Lung (tissue), 12 donors: ENCODE results near the gene IGF2BP1. TPM values are rescaled to one million over a fixed set of nuclear protein-coding genes. Genes with fewer than 3 reads are reported as not detected.

Experiments used
- ATAC-seq: fragments of 200-7000 bp; cut with Tn5 transposase; one replicate; pipeline ENCODE4 v1.9.1; 2020; ENCODE audit warnings: moderate number of reproducible peaks; ENCODE audit not compliant: insufficient read depth, low FRiP score
- DNase-seq, 3 donors: peaks; one replicate each; pipeline ENCODE4 v3.0.0-alpha.2; 2013 to 2017
- H3K27ac ChIP-seq, 2 donors: one replicate each; pipeline ENCODE4 v1.5.1; 2013; ENCODE audit warnings: mild to moderate bottlenecking in 2 of 2, moderate library complexity in 2 of 2, control low read depth in 1 of 2, inconsistent platforms in 1 of 2, low read depth in 1 of 2, low read length in 1 of 2
- H3K27me3 ChIP-seq, 3 donors: one replicate each; pipeline ENCODE4 v1.5.1; 2013; ENCODE audit warnings: low read length in 2 of 3; ENCODE audit not compliant: control insufficient read depth in 3 of 3, insufficient read depth in 3 of 3
- H3K36me3 ChIP-seq, 4 donors: one replicate each; pipeline ENCODE4 v1.5.1; 2013; ENCODE audit warnings: low read length in 4 of 4, mild to moderate bottlenecking in 1 of 4, moderate library complexity in 1 of 4; ENCODE audit not compliant: control insufficient read depth in 4 of 4, insufficient read depth in 4 of 4
- H3K4me1 ChIP-seq, 5 donors: one replicate each; pipeline ENCODE4 v1.5.1; 2013; ENCODE audit warnings: low read length in 5 of 5, mild to moderate bottlenecking in 2 of 5, moderate library complexity in 1 of 5; ENCODE audit not compliant: control insufficient read depth in 5 of 5, insufficient read depth in 5 of 5
- H3K4me3 ChIP-seq: one replicate; pipeline ENCODE4 v1.5.1; 2013; ENCODE audit warnings: mild to moderate bottlenecking, control low read depth, moderate library complexity
- H3K9ac ChIP-seq, 2 donors: one replicate each; pipeline ENCODE4 v1.5.1; 2013; ENCODE audit warnings: low read length in 2 of 2, control low read depth in 1 of 2; ENCODE audit not compliant: insufficient read depth in 1 of 2
- H3K9me3 ChIP-seq, 4 donors: one replicate each; pipeline ENCODE4 v1.5.1; 2013; ENCODE audit warnings: low read length in 3 of 4, mild to moderate bottlenecking in 1 of 4, moderate library complexity in 1 of 4; ENCODE audit not compliant: control insufficient read depth in 4 of 4, insufficient read depth in 3 of 4
- WGBS, 2 donors: extraction: QIAGEN DNeasy Blood & Tissue Kit; methylation state at CpG; one replicate each; pipeline ENCODE4 v1.1.7; 2013; 5-methylcytosine and 5-hydroxymethylcytosine counted together
- polyA plus RNA-seq, 2 donors: library from polyadenylated mRNA; stranded (reverse); fragments of 200-250 nt; gene quantifications; one replicate each; pipeline ENCODE4 v1.2.1, GENCODE V29; 2013
- total RNA-seq, 2 donors: library from RNA; depleted of rRNA in 1 of 2; stranded (reverse); fragments of >200 nt in 1 of 2; gene quantifications; one replicate each; pipeline ENCODE4 v1.2.1, GENCODE V29; 2014 to 2021
- TF ChIP-seq, protein P1 (sequence below): IDR thresholded peaks from 2 replicates; pipeline ENCODE4 v1.5.1; 2012; ENCODE audit warnings: mild to moderate bottlenecking; ENCODE audit errors: control extremely low read depth, extremely low read depth
- donor health status: control.
- donor health status: control.
- donor health status: Bipolar disorder and iron deficiency.
- donor health status: healthy.
- donor health status: DM: yes; HTN: yes; CAD: no.

Gene IGF2BP1
- total and polyA plus RNA-seq, 4 donors: 0.06 to 14.9 (median 0.31) TPM

DNA sequence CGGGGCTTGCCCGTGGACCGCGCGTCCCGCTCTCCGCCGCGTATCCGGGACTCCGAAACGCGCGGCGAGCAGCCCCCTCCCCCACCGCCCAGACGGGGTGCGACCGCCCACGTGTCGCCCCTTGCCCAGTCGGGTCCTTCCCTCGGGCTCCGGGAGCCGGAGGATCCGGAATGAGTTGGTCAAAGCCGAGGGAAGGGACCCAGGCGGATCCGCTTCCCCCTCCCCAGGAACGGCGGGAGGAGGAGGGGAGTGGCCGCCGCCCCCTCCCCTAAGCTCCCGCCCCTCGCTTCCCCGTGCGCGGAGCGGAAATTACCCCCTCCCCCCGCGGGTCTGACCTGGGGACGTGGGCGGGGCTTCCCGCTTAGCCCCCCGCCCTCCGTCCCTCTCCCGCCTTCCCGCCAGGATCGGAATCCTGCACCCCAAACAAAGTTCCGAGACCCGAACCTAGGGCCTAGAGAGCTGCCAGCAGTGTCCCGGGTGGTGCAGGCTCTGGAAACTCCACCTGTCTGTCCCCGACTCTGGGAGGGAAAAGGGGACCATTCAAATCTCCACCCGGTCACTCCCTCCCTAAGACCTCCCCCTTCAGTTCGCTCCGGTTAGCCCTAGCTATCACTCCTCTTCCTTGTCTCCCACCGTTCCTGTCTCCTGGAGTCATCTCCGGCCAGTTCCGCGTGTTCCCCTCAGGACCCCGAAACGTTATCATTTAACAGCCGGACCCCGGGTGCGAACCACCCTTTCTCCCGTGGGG lies 1.0 kb upstream of the IGF2BP1 start:
- Histone ChIP-seq H3K9me3 (peaks cover 0 to 4% (median 0%) of the 10 kb centered on the region in 4 donors), H3K4me1 (peaks cover 0 to 19% (median 5%) of the 10 kb centered on the region in 5 donors), H3K27me3 (peaks cover 4 to 41% (median 13%) of the 10 kb centered on the region in 3 donors), H3K4me3 (no peak overlapping the region), H3K27ac (no peak overlapping the region), H3K36me3 (no peaks in the 10 kb centered on the region), H3K9ac (peak overlapping the region in 1 of 2 donors; percentile 28)
- ATAC-seq (no peak), DNase-seq (peak; percentile 82 to 88 (median 85))
- 2 to 5% methylated on average over 56 to 65 of the region's 66 CpGs for WGBS, 2 donors
- TF ChIP-seq, protein P1, sequence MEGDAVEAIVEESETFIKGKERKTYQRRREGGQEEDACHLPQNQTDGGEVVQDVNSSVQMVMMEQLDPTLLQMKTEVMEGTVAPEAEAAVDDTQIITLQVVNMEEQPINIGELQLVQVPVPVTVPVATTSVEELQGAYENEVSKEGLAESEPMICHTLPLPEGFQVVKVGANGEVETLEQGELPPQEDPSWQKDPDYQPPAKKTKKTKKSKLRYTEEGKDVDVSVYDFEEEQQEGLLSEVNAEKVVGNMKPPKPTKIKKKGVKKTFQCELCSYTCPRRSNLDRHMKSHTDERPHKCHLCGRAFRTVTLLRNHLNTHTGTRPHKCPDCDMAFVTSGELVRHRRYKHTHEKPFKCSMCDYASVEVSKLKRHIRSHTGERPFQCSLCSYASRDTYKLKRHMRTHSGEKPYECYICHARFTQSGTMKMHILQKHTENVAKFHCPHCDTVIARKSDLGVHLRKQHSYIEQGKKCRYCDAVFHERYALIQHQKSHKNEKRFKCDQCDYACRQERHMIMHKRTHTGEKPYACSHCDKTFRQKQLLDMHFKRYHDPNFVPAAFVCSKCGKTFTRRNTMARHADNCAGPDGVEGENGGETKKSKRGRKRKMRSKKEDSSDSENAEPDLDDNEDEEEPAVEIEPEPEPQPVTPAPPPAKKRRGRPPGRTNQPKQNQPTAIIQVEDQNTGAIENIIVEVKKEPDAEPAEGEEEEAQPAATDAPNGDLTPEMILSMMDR: no peak

DNA sequence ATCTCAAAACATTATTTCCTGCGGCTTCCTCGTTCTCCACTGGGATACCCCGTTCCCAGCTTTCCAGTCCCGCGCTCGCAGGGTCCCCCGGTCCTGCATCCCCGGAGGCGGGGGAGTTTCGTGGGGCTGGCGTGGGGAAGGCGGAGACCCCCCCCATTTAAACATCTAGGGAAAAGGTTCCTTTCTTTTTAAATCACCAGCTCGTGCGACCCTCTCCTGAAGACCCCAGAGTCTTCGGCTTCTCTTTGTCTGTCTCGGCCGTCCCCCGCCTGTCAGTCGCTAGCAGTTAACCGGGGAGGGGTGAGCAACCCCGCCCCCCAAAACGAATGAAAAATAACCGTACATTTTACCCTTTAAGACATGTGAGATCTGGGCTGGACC lies 473 bp upstream of the IGF2BP1 start:
- Histone ChIP-seq H3K4me1 (peaks cover 0 to 25% (median 9%) of the 10 kb centered on the region in 5 donors), H3K27ac (no peak overlapping the region), H3K9me3 (peaks cover 0 to 4% (median 0%) of the 10 kb centered on the region in 4 donors), H3K27me3 (peaks cover 4 to 36% (median 13%) of the 10 kb centered on the region in 3 donors), H3K36me3 (no peaks in the 10 kb centered on the region), H3K4me3 (no peak overlapping the region), H3K9ac (peak overlapping the region in 1 of 2 donors; percentile 28)
- no peak for ATAC-seq
- DNase-seq: peak in 2 of 3 donors; percentile 63 to 78
- TF ChIP-seq, protein P1: no peak
- WGBS, 2 donors: 3 to 4% methylated on average over 23 of the region's 23 CpGs

DNA sequence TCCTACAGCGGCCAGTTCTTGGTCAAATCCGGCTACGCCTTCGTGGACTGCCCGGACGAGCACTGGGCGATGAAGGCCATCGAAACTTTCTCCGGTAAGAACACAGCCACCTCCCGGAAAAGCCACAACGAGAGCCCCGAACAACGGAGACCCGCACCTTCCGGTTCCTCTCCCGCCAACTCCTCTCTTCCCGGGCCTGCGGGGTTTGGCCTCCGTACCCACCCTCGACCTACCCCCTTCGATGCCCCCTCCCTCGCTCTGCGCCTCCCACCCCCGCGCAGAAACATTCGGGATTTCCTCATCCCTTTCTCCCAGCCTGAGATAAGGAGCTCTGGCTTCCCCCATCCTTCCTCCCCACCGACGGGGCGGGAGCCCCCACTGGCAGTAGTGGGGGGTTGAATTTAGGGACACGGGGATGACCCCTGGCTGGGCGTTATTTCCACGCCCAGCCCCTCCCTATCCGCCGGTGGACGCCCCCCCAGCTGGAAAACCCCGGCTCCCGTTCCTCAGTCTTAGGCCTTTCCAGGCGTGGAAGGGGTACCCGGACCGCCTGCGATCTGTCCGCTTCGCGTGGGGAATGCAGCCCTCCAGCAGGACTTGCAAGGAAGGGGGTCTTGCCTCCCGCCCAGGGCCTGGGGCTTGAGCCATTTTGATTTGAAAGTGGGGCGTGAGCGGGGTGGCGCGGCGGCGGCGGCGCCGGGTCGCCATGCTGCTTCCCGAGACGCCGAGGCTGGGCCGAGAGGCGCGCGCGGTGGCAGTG lies 822 bp downstream of the IGF2BP1 start:
- H3K27ac ChIP-seq: no peak overlapping the region
- peaks cover 4 to 23% (median 13%) of the 10 kb centered on the region in 3 donors for H3K27me3 ChIP-seq
- TF ChIP-seq, protein P1: no peak
- peaks cover 0 to 4% (median 0%) of the 10 kb centered on the region in 4 donors for H3K9me3 ChIP-seq
- DNase-seq: peak in 2 of 3 donors; percentile 46 to 60
- H3K4me3 ChIP-seq: no peak overlapping the region
- H3K4me1 ChIP-seq: peaks cover 0 to 37% (median 9%) of the 10 kb centered on the region in 5 donors
- 1 to 4% methylated on average over 62 to 63 of the region's 63 CpGs for WGBS, 2 donors
- no peak for ATAC-seq
- H3K9ac ChIP-seq: peak overlapping the region; percentile 73 to 94
- no peaks in the 10 kb centered on the region for H3K36me3 ChIP-seq
